RWPE2 (cell line): Measurements from ENCODE around the gene YBX2.

Experiments used
- ATAC-seq: fragments of 200-7000 bp; cut with Tn5 transposase; 3 replicates; pipeline ENCODE4 v1.9.1; 2021; ENCODE audit warnings: low read depth
- DNase-seq: peaks from one replicate; pipeline ENCODE4 v3.0.0-alpha.2; 2020; ENCODE audit warnings: low spot score
- H3K27ac ChIP-seq: fragments of 450-650 bp; 2 replicates; pipeline ENCODE4 v1.5.1; 2017; ENCODE audit warnings: mild to moderate bottlenecking; ENCODE audit not compliant: poor library complexity, severe bottlenecking
- H3K27me3 ChIP-seq: fragments of 250-450 bp; sonication (Bioruptor Pico); 2 replicates; pipeline ENCODE4 v1.5.1; 2021; ENCODE audit warnings: mild to moderate bottlenecking, moderate library complexity; ENCODE audit not compliant: insufficient read depth, poor library complexity, severe bottlenecking
- H3K36me3 ChIP-seq: fragments of 250-450 bp; sonication (Bioruptor Pico); 2 replicates; pipeline ENCODE4 v1.5.1; 2020; ENCODE audit warnings: low read depth, mild to moderate bottlenecking, moderate library complexity
- H3K4me1 ChIP-seq: fragments of 250-450 bp; sonication (Bioruptor Pico); 2 replicates; pipeline ENCODE4 v1.5.1; 2021; ENCODE audit warnings: mild to moderate bottlenecking, moderate library complexity; ENCODE audit not compliant: insufficient read depth, poor library complexity, severe bottlenecking
- H3K4me3 ChIP-seq: fragments of 250-450 bp; sonication (Bioruptor Pico); 2 replicates; pipeline ENCODE4 v1.5.1; 2021; ENCODE audit warnings: mild to moderate bottlenecking, moderate library complexity; ENCODE audit not compliant: severe bottlenecking
- H3K9me3 ChIP-seq: fragments of 250-450 bp; sonication (Bioruptor Pico); 2 replicates; pipeline ENCODE4 v1.5.1; 2021; ENCODE audit warnings: mild to moderate bottlenecking, moderate library complexity; ENCODE audit not compliant: severe bottlenecking
- CTCF ChIP-seq: fragments of 450-650 bp; IDR thresholded peaks from one replicate; pipeline ENCODE4 v1.5.1; 2017; ENCODE audit warnings: mild to moderate bottlenecking, moderate library complexity; ENCODE audit not compliant: poor library complexity, severe bottlenecking

Gene YBX2

GRCh38 chr17:7266784-7267183 is 27.7 kb downstream of the YBX2 start:
- H3K27me3 ChIP-seq = no peaks in the 10 kb centered on the region
- ATAC-seq (no peak), DNase-seq (no peak)
- H3K4me1 ChIP-seq = peaks cover 8% of the 10 kb centered on the region
- no peak overlapping the region for H3K4me3 ChIP-seq
- H3K36me3 ChIP-seq = no peaks in the 10 kb centered on the region
- no peaks in the 10 kb centered on the region for H3K9me3 ChIP-seq
- H3K27ac ChIP-seq = no peak overlapping the region
- no peak for TF ChIP-seq CTCF

- ATAC-seq = no peak
These were observed 30.7 kb downstream of the YBX2 start for GRCh38 chr17:7263801-7264078.

GRCh38 chr17:7262935-7263800 is 31.3 kb downstream of the YBX2 start:
- H3K27ac ChIP-seq = peak overlapping the region; percentile 86
- DNase-seq = no peak

More at GRCh38 chr17:7263801-7264078, 30.7 kb downstream of the YBX2 start:
- no peak for TF ChIP-seq CTCF
- Histone ChIP-seq H3K9me3 (no peaks in the 10 kb centered on the region), H3K27me3 (no peaks in the 10 kb centered on the region), H3K36me3 (peaks cover 26% of the 10 kb centered on the region), H3K4me1 (peaks cover 23% of the 10 kb centered on the region), H3K4me3 (peak overlapping the region; percentile 71), H3K27ac (peak overlapping the region; percentile 86)
- no peak for DNase-seq

GRCh38 chr17:7262192-7262934 is 32.1 kb downstream of the YBX2 start, which contains the start of gene CLDN7:
Gene CLDN7, minus strand, starts transcription at chr17:7262478. Its CDS starts 435 bp downstream, at chr17:7262043.
- DNase-seq (peak; percentile 96), ATAC-seq (peak; percentile 50)
- Histone ChIP-seq H3K4me3 (peak within 1 kb of the TSS; percentile 71), H3K36me3 (peaks cover 40% of the 10 kb centered on the region), H3K4me1 (peaks cover 23% of the 10 kb centered on the region), H3K27ac (peak within 1 kb of the TSS; percentile 86), H3K27me3 (no peaks in the 10 kb centered on the region), H3K9me3 (no peaks in the 10 kb centered on the region)
- TF ChIP-seq CTCF = peak; percentile 55

More at GRCh38 chr17:7262935-7263800, 31.3 kb downstream of the YBX2 start:
- Histone ChIP-seq H3K4me3 (peak overlapping the region; percentile 71), H3K27me3 (no peaks in the 10 kb centered on the region), H3K9me3 (no peaks in the 10 kb centered on the region), H3K4me1 (peaks cover 23% of the 10 kb centered on the region), H3K36me3 (peaks cover 32% of the 10 kb centered on the region)
- ATAC-seq = peak; percentile 44
- no peak for TF ChIP-seq CTCF
